Smooth muscle cell (in vitro differentiated cells): ENCODE data around the gene HPCAL1. TPM values are rescaled to one million over a fixed set of nuclear protein-coding genes. Genes with fewer than 3 reads are reported as not detected.

Source experiments
- DNase-seq: peaks from one replicate; lab custom pipeline; 2025; ENCODE audit not compliant: unreplicated experiment; lab: John Stamatoyannopoulos, UW
- H2AFZ ChIP-seq: fragments of 200-600 bp; sonication (generic); 2 replicates; pipeline ENCODE4 v1.6.0; 2016; ENCODE audit warnings: antibody characterized with exemption, low read depth, mild to moderate bottlenecking
- H3F3A ChIP-seq: fragments of 200-600 bp; sonication (generic); 2 replicates; pipeline ENCODE4 v1.6.0; 2017; ENCODE audit warnings: antibody characterized with exemption, low read depth
- H3K27ac ChIP-seq: fragments of 200-600 bp; sonication (generic); 2 replicates; pipeline ENCODE4 v1.5.1; 2016; ENCODE audit warnings: low read depth, mild to moderate bottlenecking
- H3K27me3 ChIP-seq: fragments of 200-600 bp; sonication (generic); 2 replicates; pipeline ENCODE4 v1.6.1; 2016; ENCODE audit warnings: low read depth, mild to moderate bottlenecking
- H3K36me3 ChIP-seq: fragments of 200-600 bp; sonication (generic); 2 replicates; pipeline ENCODE4 v1.5.1; 2016; ENCODE audit warnings: low read depth
- H3K4me1 ChIP-seq: fragments of 200-600 bp; sonication (generic); 2 replicates; pipeline ENCODE4 v1.5.1; 2016; ENCODE audit warnings: low read depth
- H3K4me2 ChIP-seq: fragments of 200-600 bp; sonication (generic); 2 replicates; pipeline ENCODE4 v1.6.0; 2016; ENCODE audit warnings: mild to moderate bottlenecking
- H3K4me3 ChIP-seq: fragments of 200-600 bp; sonication (generic); 2 replicates; pipeline ENCODE4 v1.5.1; 2016; ENCODE audit warnings: mild to moderate bottlenecking
- H3K79me2 ChIP-seq: fragments of 200-600 bp; sonication (generic); 2 replicates; pipeline ENCODE4 v1.6.0; 2016; ENCODE audit warnings: low read depth, mild to moderate bottlenecking
- H3K9ac ChIP-seq: fragments of 200-600 bp; sonication (generic); 2 replicates; pipeline ENCODE4 v1.6.0; 2016; ENCODE audit warnings: low read depth
- H3K9me3 ChIP-seq: fragments of 200-600 bp; sonication (generic); replicated peaks from 2 replicates; pipeline ENCODE4 v1.5.1; 2016; ENCODE audit warnings: low read depth
- H4K20me1 ChIP-seq: fragments of 200-600 bp; sonication (generic); 2 replicates; pipeline ENCODE4 v1.6.0; 2016; ENCODE audit warnings: low read depth
- WGBS: methylation state at CpG from one replicate; pipeline ENCODE4 v1.1.7; 2016; ENCODE audit warnings: low lambda C conversion rate; 5-methylcytosine and 5-hydroxymethylcytosine counted together
- polyA plus RNA-seq: library from polyadenylated mRNA; unstranded; fragments of >200 nt; fragmentation: Nextera tagmentation; extraction: Ambion mirVana; gene quantifications from 2 replicates; pipeline ENCODE4 v1.2.1, GENCODE V29; 2016
- total RNA-seq: library from RNA; depleted of rRNA; stranded (reverse); fragments of >200 nt; gene quantifications from 2 replicates; pipeline ENCODE4 v1.2.3, GENCODE V29; 2014
- TF ChIP-seq, protein P1 (sequence below): fragments of 200-600 bp; sonication (generic); IDR thresholded peaks from 2 replicates; pipeline ENCODE4 v1.5.1; 2017; ENCODE audit warnings: borderline replicate concordance, mild to moderate bottlenecking, antibody characterized with exemption; ENCODE audit not compliant: insufficient read depth, poor library complexity, severe bottlenecking

Gene HPCAL1
- total and polyA plus RNA-seq, 2 experiments from 2014 or later, result 11.7 to 15.8 TPM

DNA sequence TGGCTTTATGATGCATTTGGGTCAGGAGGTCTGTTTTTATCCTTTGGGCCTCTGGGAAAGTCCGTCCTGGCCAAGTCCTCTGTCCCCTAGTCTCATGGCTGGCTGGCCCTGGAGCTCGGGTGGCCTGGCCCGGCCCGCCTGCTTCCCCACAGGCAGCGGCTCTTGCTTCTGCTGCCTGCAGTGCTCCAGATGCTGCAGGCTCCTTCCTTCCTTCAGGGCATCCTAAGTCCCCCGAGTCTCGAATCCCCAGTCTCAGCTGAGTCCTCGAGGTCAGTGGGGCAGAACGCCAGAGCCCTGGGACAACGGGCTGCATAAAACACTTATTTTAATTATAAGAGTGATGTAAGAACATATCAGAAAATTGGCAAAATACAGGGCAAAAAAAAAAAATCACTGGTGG lies 71.2 kb downstream of the HPCAL1 start:
- no peaks in the 10 kb centered on the region for H3K9me3 ChIP-seq
- H3F3A ChIP-seq, result no peaks in the 10 kb centered on the region
- no peak overlapping the region for H2AFZ ChIP-seq
- no peak overlapping the region for H3K27ac ChIP-seq
- no peak for DNase-seq
- no peak overlapping the region for H3K9ac ChIP-seq
- no peaks in the 10 kb centered on the region for H3K27me3 ChIP-seq
- no peaks in the 10 kb centered on the region for H3K79me2 ChIP-seq
- no peaks in the 10 kb centered on the region for H3K36me3 ChIP-seq
- no peak overlapping the region for H3K4me2 ChIP-seq
- H3K4me3 ChIP-seq, result no peak overlapping the region
- WGBS, result 91% methylated on average over 10 of the region's 10 CpGs
- H3K4me1 ChIP-seq, result peaks cover 3% of the 10 kb centered on the region
- TF ChIP-seq, protein P1, sequence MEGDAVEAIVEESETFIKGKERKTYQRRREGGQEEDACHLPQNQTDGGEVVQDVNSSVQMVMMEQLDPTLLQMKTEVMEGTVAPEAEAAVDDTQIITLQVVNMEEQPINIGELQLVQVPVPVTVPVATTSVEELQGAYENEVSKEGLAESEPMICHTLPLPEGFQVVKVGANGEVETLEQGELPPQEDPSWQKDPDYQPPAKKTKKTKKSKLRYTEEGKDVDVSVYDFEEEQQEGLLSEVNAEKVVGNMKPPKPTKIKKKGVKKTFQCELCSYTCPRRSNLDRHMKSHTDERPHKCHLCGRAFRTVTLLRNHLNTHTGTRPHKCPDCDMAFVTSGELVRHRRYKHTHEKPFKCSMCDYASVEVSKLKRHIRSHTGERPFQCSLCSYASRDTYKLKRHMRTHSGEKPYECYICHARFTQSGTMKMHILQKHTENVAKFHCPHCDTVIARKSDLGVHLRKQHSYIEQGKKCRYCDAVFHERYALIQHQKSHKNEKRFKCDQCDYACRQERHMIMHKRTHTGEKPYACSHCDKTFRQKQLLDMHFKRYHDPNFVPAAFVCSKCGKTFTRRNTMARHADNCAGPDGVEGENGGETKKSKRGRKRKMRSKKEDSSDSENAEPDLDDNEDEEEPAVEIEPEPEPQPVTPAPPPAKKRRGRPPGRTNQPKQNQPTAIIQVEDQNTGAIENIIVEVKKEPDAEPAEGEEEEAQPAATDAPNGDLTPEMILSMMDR, result no peak
- H4K20me1 ChIP-seq, result no peaks in the 10 kb centered on the region

DNA sequence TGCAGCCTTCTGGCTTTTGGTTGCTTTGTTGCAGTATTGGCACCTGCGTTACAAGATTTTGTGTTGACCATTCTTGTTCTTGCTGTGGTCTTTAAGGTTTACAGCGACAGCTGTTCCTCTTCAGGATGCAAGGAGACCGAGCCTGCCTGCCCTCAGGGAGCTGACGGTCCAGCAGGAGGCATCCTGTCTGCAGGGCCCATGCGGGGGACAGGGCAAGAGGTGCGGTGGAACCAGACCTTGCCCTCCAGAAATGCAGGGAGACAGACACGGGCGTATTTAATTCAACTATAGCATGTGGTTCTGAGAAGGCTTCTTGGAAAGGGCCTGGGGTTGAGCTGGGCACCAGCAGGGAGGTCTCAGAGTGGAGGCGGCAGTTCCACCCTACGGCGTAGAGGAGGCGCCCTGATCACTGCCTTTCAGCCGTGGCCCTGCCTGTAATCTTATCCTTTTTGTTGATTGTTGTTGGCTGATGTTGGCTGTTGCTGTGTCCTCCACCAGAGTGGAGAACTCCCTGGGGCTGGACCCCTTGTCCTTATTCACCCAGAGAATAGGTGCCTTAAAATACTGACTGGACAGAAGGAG lies 71.7 kb downstream of the HPCAL1 start:
- Histone ChIP-seq H3K36me3 (no peaks in the 10 kb centered on the region), H3K4me2 (no peak overlapping the region), H3K4me1 (peaks cover 3% of the 10 kb centered on the region), H3K27ac (no peak overlapping the region), H2AFZ (no peak overlapping the region), H3K79me2 (no peaks in the 10 kb centered on the region), H3K27me3 (no peaks in the 10 kb centered on the region), H3K9ac (no peak overlapping the region), H4K20me1 (peaks cover 5% of the 10 kb centered on the region), H3K4me3 (no peak overlapping the region), H3F3A (no peaks in the 10 kb centered on the region), H3K9me3 (no peaks in the 10 kb centered on the region)
- no peak for DNase-seq
- TF ChIP-seq, protein P1, result no peak
- 95% methylated on average over 13 of the region's 13 CpGs for WGBS

DNA sequence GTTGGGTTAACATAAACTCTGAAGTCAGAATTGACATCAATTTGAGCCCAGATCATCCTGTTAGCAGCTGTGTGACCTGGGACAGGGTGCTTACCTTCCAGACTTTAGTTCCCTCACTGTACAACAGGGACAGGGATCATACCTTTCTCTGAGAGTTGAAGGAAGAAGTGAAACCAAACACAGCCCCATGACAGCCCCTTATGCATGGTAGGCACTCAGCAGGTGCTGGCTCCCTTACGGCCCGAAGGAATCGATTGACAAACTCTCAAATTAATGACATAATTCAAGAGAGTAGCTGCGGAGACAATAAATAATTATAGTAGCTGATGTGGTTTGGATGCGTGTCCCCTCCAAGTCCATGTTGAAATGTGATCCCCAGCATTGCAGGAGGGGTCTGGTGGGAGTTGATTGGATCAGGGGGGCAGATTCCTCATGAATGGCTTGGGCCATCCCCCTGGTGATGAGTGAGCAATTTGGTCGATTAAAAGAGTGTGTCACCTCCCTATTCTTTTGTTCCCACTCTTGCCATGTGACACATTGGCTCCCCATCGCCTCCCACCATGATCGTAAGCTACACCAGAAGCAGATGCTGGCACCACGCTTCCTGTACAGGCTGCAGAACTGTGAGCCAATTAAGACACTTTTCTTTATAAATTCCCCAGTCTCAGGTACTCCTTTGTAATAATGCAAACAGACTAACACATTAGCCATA lies 73.0 kb downstream of the HPCAL1 start:
- Histone ChIP-seq H3K9ac (no peak overlapping the region), H3F3A (no peaks in the 10 kb centered on the region), H3K4me3 (no peak overlapping the region), H3K36me3 (no peaks in the 10 kb centered on the region), H3K79me2 (no peaks in the 10 kb centered on the region), H3K27me3 (no peaks in the 10 kb centered on the region), H3K27ac (no peak overlapping the region), H3K9me3 (no peaks in the 10 kb centered on the region), H3K4me2 (no peak overlapping the region), H3K4me1 (peaks cover 3% of the 10 kb centered on the region), H4K20me1 (peaks cover 13% of the 10 kb centered on the region), H2AFZ (no peak overlapping the region)
- 90% methylated on average over 9 of the region's 9 CpGs for WGBS
- no peak for DNase-seq
- TF ChIP-seq, protein P1, result no peak
